PC-9 (cell line): Measurements from ENCODE around the gene AUTS2. TPM values are rescaled to one million over a fixed set of nuclear protein-coding genes. Genes with fewer than 3 reads are reported as not detected.

Source experiments
- BruUV-seq: library from RNA; stranded (reverse); fragments of 400-500 nt; replicated peaks from 2 replicates; lab custom pipeline; 2021; lab: Mats Ljungman, UMichigan
- CTCF ChIA-PET: fragments of 300-600 bp; sonication (Branson Sonifier 250); formaldehyde crosslinking; loops from one replicate; lab custom pipeline; 2022; ENCODE audit warnings: antibody characterized with exemption; lab: Charles Lee
- POLR2A ChIA-PET: fragments of 300-600 bp; sonication (Branson Sonifier 250); formaldehyde crosslinking; loops from one replicate; lab custom pipeline; 2022; ENCODE audit warnings: antibody characterized with exemption; ENCODE audit not compliant: unreplicated experiment; lab: Charles Lee
- DNase-seq, 2 experiments: peaks; one replicate each; pipeline versions ENCODE4 v3.0.0 to v3.0.0-alpha.2; 2015 to 2022; ENCODE audit warnings: mixed read lengths in 1 of 2
- H2AFZ ChIP-seq: fragments of 200-600 bp; sonication (generic); 2 replicates; pipeline ENCODE4 v1.8.1; 2017; ENCODE audit warnings: antibody characterized with exemption
- H3F3A ChIP-seq: fragments of 200-600 bp; sonication (generic); 2 replicates; pipeline ENCODE4 v1.8.1; 2017; ENCODE audit warnings: antibody characterized with exemption, mild to moderate bottlenecking, low read depth; ENCODE audit not compliant: insufficient read depth
- H3K27ac ChIP-seq: fragments of 200-600 bp; sonication (generic); 2 replicates; pipeline ENCODE4 v1.6.1; 2016; ENCODE audit warnings: mixed run types
- H3K27me3 ChIP-seq: fragments of 200-600 bp; sonication (generic); 2 replicates; pipeline ENCODE4 v1.6.1; 2016; ENCODE audit warnings: low read depth, mixed run types; ENCODE audit not compliant: insufficient read depth
- H3K36me3 ChIP-seq: fragments of 200-600 bp; sonication (generic); 2 replicates; pipeline ENCODE4 v1.6.1; 2016; ENCODE audit warnings: low read depth, mixed run types
- H3K4me1 ChIP-seq: fragments of 200-600 bp; sonication (generic); replicated peaks from 2 replicates; pipeline ENCODE4 v1.6.1; 2016; ENCODE audit warnings: mixed run types; ENCODE audit not compliant: insufficient read depth
- H3K4me2 ChIP-seq: fragments of 200-600 bp; sonication (generic); 2 replicates; pipeline ENCODE4 v1.6.1; 2017; ENCODE audit warnings: mixed run types
- H3K4me3 ChIP-seq: fragments of 200-600 bp; sonication (generic); 2 replicates; pipeline ENCODE4 v1.6.1; 2016; ENCODE audit warnings: mixed run types
- H3K79me2 ChIP-seq: fragments of 200-600 bp; sonication (generic); 2 replicates; pipeline ENCODE4 v1.6.1; 2017; ENCODE audit warnings: low read depth, mixed run types
- H3K9me2 ChIP-seq: fragments of 200-600 bp; sonication (generic); 2 replicates; pipeline ENCODE4 v1.8.1; 2017; ENCODE audit warnings: mild to moderate bottlenecking; ENCODE audit not compliant: insufficient read depth
- H3K9me3 ChIP-seq: fragments of 200-600 bp; sonication (generic); 2 replicates; pipeline ENCODE4 v1.8.1; 2016; ENCODE audit warnings: low read depth; ENCODE audit not compliant: insufficient read depth
- H4K20me1 ChIP-seq: fragments of 200-600 bp; sonication (generic); 2 replicates; pipeline ENCODE4 v1.8.1; 2017; ENCODE audit not compliant: insufficient read depth
- EZH2 ChIP-seq: fragments of 200-600 bp; sonication (generic); IDR thresholded peaks from 2 replicates; pipeline ENCODE4 v1.8.0; 2017; ENCODE audit warnings: antibody characterized with exemption, low read depth
- intact Hi-C: fragments of 100-400 bp; cut with micrococcal nuclease; formaldehyde crosslinking; loops from one replicate; pipeline ENCODE4 v1.10.0; 2022; ENCODE audit not compliant: unreplicated experiment
- total RNA-seq: library from RNA; stranded (reverse); gene quantifications from 2 replicates; pipeline ENCODE4 v1.2.3, GENCODE V29; 2021
- TF ChIP-seq, protein P1 (sequence below): fragments of 200-600 bp; sonication (generic); conservative IDR thresholded peaks from 2 replicates; pipeline ENCODE4 v1.6.1; 2017; ENCODE audit warnings: mixed run types, antibody characterized with exemption, mild to moderate bottlenecking, moderate library complexity

Gene AUTS2
- total RNA-seq, 1 experiment from 2014 or later = not detected

DNA sequence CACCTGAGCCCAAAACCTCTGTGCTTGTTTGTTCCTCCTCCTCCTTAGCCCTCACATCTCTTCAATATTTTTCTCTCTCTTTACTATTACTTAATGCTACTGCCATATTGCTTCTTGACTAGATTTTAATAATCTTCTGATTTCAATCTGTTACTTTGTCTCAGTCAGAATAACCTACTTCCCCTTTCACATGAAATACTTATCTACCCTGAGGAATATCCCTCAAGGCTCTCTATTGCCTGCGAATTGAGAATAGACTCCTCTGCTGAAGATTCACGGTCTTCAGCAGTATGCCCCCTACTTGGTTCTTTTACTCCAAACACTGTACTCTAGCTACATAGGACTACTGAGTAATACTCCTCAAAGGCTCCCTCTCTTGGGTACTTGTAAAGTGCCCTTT is 430.3 kb downstream of the AUTS2 start:
- BruUV-seq = no TSS peak
- DNase-seq = no peak
- no peak overlapping the region for H3K27ac ChIP-seq
- H3K36me3 ChIP-seq = no peaks in the 10 kb centered on the region
- H3K79me2 ChIP-seq = no peaks in the 10 kb centered on the region
- no peaks in the 10 kb centered on the region; the same call in 1 of the 2 replicates for H4K20me1 ChIP-seq
- ChIA-PET CTCF (no interaction called here), POLR2A (no interaction called here)
- intact Hi-C loops = no loop called here
- H3K9me2 ChIP-seq = no peaks in the 10 kb centered on the region; the same call in 1 of the 2 replicates
- 0 out of 2 replicates have a peak, but pooled peaks cover 2% of the 10 kb centered on the region for H3K27me3 ChIP-seq
- no peaks in the 10 kb centered on the region for H3K9me3 ChIP-seq
- TF ChIP-seq EZH2 = no peak
- TF ChIP-seq, protein P1, sequence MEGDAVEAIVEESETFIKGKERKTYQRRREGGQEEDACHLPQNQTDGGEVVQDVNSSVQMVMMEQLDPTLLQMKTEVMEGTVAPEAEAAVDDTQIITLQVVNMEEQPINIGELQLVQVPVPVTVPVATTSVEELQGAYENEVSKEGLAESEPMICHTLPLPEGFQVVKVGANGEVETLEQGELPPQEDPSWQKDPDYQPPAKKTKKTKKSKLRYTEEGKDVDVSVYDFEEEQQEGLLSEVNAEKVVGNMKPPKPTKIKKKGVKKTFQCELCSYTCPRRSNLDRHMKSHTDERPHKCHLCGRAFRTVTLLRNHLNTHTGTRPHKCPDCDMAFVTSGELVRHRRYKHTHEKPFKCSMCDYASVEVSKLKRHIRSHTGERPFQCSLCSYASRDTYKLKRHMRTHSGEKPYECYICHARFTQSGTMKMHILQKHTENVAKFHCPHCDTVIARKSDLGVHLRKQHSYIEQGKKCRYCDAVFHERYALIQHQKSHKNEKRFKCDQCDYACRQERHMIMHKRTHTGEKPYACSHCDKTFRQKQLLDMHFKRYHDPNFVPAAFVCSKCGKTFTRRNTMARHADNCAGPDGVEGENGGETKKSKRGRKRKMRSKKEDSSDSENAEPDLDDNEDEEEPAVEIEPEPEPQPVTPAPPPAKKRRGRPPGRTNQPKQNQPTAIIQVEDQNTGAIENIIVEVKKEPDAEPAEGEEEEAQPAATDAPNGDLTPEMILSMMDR = no peak
- H3K4me1 ChIP-seq = no peaks in the 10 kb centered on the region
- H3K4me2 ChIP-seq = no peak overlapping the region
- no peak overlapping the region for H2AFZ ChIP-seq
- no peaks in the 10 kb centered on the region for H3F3A ChIP-seq
- H3K4me3 ChIP-seq = no peak overlapping the region

DNA sequence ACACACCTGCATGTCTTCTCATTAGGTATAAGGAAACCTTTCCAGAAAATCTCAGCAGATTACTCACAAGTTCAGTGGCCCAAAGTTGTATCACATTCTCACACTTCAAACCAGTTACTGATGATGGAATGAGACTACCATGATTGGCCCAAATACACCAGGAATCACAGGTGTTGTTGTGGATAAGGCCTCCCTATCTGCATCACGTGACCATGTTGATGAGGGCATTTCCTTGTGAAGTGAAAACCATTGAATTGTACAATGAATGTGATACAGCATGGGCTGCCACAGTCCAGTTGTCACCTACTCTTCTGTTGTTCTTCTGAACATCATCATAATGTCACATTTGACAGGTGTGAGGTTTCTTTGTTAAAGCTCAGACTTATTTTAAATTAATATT is 431.7 kb downstream of the AUTS2 start:
- Histone ChIP-seq H3K9me2 (no peaks in the 10 kb centered on the region; the same call in 1 of the 2 replicates), H3K27me3 (0 out of 2 replicates have a peak, but pooled peaks cover 2% of the 10 kb centered on the region), H3K4me2 (no peak overlapping the region), H3F3A (no peaks in the 10 kb centered on the region), H3K36me3 (no peaks in the 10 kb centered on the region), H3K79me2 (no peaks in the 10 kb centered on the region), H4K20me1 (no peaks in the 10 kb centered on the region; the same call in 1 of the 2 replicates), H3K4me1 (no peaks in the 10 kb centered on the region), H3K27ac (no peak overlapping the region), H2AFZ (no peak overlapping the region), H3K4me3 (no peak overlapping the region), H3K9me3 (no peaks in the 10 kb centered on the region)
- ChIA-PET POLR2A (no interaction called here), CTCF (no interaction called here)
- TF ChIP-seq, protein P1 = no peak
- no peak for TF ChIP-seq EZH2
- intact Hi-C loops = no loop called here
- BruUV-seq = no TSS peak
- DNase-seq = no peak

DNA sequence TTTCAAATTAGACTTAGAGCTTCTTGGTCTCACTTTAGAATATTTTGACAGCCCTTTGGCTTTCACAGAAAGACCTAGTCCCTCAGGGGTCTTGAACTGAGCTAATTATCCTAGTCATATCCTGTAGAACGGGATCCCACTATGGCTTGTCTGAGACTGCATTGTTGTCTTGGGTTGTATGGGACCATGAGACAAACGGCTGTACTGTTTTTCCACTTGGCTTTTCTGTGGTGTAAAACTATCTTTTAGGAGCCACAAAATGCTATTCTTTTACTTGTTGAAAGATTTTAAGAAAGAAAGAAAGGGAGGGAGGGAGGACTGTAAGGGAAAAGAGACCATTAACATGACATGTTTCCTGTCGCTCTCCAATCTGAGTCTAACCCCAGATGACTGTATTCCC is 432.5 kb downstream of the AUTS2 start:
- H3K36me3 ChIP-seq = no peaks in the 10 kb centered on the region
- ChIA-PET POLR2A (interaction anchor here (0.5 kb wide), 1 partner anchor 128 kb away, joined by 8 read pairs; no protein-coding TSS in a partner anchor), CTCF (no interaction called here)
- no peak overlapping the region for H3K27ac ChIP-seq
- no peak overlapping the region for H3K4me3 ChIP-seq
- no peaks in the 10 kb centered on the region; the same call in 1 of the 2 replicates for H3K9me2 ChIP-seq
- no peak for DNase-seq
- no peak overlapping the region for H2AFZ ChIP-seq
- intact Hi-C loops = no loop called here
- H4K20me1 ChIP-seq = no peaks in the 10 kb centered on the region; the same call in 1 of the 2 replicates
- H3K4me2 ChIP-seq = no peak overlapping the region
- no peaks in the 10 kb centered on the region for H3K4me1 ChIP-seq
- H3K79me2 ChIP-seq = no peaks in the 10 kb centered on the region
- H3F3A ChIP-seq = no peaks in the 10 kb centered on the region
- H3K9me3 ChIP-seq = no peaks in the 10 kb centered on the region
- BruUV-seq = no TSS peak
- TF ChIP-seq, protein P1 = no peak
- no peak for TF ChIP-seq EZH2
- H3K27me3 ChIP-seq = 0 out of 2 replicates have a peak, but pooled peaks cover 2% of the 10 kb centered on the region
